Measurements from ENCODE around the gene GPR132.

DNA sequence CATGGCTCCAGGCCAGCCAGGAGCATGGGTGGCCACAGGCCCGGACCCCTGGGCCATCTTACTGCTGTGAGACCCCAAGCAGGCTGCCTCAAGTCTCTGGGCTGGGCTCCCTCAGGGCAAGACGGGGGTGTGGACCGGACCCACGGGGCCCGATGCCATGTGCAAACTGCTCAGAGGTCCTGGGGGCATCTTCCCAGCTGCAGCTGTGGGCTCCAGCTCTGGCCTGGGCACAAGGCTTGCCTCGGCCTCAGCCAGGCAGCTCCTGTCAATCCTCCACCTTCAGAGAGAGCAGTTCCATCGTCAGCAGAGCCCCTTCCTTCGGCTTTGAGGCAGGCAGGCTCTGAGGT lies 12.4 kb upstream of the GPR132 start:
- TF ChIP-seq CTCF (conservative IDR thresholded peaks at IDR 0.05) (no peak), EZH2 (IDR thresholded peaks at IDR 0.05; ENCODE audit: low read depth) (no peak)

All from PC-9 (cell line).